GM18505 (cell line): Measurements from ENCODE around the gene MAPK6.

Source experiments
- ATAC-seq: cut with Tn5 transposase; IDR thresholded peaks from one replicate; pipeline ENCODE4 v1.9.1; 2021; ENCODE audit not compliant: unreplicated experiment
- POLR2A ChIP-seq: IDR thresholded peaks from 4 replicates; pipeline ENCODE4 v1.6.1; 2011; ENCODE audit warnings: borderline replicate concordance; ENCODE audit not compliant: insufficient read depth, insufficient read length; ENCODE audit errors: extremely low read depth

Gene MAPK6

DNA sequence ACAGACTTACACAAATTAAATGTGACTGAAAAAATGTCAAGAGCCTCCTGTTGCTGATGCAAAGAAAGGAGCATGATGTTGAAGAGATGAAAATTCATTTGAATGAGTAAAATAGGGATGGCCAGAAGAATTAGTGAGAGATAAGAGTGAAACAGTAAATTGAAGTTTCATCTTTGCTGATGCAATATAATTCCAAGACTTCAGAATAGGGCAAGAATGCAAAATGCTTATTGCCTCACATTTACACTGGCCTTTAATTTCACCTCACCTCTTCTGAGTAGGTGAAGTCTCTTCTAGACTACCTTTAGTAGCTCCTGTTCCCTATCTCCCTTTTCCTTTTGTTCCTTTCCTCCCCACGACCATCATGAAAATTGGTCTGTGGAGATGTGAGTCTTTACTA, 15.3 kb upstream of the MAPK6 start:
- no peak for ATAC-seq
- TF ChIP-seq POLR2A, result no peak

DNA sequence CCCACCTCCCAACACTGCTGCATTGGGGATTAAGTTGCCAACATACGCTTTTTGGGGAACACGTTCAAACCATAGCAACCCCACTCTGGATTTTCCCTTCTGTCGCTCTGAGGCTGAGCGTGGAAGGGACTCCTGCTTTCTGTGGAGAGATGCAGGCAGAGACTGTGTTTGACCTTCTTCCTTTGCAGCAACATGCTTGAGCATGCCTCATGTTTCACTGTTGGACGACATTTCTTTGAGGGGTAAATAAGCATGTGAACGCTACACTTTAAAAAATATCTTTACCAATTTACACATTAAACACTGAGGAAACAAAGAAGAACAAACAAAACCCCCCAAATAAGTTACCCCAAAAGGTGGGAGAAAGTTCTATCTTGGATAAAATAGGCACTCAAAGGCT, 14.2 kb upstream of the MAPK6 start:
- ATAC-seq, result no peak
- TF ChIP-seq POLR2A, result no peak

DNA sequence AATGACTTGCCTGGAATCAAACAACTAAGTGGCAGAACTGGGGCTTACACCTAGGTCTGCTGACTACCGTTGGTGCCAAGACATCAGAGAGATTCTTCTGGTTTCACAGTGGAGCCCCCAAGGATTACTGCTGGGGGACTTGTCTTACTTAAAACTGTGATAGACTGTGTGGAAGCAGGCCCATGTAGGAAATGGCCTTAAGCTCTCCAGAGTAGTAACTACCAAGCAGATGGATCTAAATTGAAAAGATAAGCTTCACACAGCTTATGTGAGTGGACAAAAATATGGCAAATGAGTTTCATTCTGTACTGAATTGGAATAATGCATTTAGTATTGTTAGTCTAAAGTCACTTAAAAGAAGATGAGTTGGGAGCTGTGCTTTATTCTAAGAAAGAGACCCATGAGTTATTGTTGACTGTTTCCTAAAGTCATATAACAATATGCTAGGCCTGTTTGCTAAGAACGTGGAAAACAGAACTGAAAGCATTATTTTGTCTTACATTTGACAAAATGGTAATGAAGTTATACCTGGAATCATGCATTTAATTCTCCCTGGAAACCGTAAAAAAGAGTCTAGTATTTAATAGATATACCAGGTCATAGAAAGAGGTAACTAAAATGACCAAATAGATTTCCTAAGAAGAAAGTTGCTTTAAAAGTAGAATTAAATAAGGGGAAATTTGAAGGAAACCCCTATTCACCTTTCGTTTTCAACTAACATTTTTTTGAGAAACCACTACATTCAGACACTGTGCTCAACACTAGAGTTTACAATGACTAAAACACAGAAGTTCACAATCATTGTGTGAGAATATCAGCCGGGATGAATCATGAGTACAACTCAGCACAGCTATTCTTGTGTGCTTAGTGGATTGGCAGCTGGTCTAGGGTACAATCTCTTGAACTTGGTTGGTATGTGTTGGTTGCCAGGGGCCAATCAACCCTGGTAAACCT, 13.0 kb upstream of the MAPK6 start:
- peak; percentile 70 for ATAC-seq
- peak; percentile 30 for TF ChIP-seq POLR2A

GRCh38 chr15:52006702-52007340, 12.2 kb upstream of the MAPK6 start:
- peak; percentile 23 for ATAC-seq
- peak; percentile 3 for TF ChIP-seq POLR2A

DNA sequence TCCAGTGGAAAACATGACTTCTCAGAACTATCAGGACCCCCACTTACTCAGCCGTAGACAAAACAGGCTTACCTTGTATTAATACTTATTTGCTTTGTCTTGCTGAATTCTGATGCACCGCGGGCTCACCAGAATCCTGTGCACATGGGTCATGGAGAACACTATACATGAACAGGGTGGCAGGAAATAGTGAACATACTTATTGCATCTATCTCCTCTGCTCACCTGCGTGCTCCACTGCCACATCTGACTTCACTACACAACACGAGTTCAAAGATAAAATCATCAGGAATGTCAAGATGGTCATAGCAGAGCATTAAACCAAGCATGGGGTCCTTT, 10.7 kb upstream of the MAPK6 start:
- TF ChIP-seq POLR2A, result no peak
- no peak for ATAC-seq

DNA sequence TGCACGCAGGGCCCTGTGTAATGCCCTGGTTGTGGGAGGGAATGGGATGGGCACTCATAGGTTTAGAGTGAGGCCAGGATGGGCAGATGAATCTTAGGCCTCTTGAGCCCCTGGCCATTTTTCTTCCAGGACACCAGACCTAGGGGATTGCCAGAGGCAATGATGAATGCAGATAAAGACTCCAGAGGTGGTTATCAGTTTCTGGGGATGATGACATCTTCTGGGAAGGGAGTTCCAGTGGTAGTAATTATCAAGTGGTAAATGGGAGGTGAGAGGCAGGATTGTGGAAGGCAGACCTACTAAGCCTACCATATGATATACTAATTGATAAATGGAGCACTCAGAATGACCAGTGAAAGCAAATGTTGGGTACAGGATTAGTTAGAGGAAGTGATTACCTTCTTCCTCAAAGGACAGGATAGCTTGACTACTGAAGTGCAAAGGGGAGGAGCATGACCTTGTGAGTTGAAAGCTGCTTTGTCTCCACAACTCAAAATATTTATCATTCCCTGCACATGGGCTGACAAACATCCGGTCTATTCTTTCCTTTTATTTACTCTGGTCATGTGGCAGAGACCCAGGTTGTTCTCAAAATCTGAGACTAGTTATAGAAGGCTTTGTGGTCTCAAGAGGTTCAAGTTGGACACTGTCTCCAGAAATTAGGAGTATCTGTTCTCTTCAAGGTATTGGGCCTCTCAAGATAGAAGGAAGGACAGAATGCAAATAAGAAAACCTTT, 10.2 kb upstream of the MAPK6 start:
- no peak for ATAC-seq
- TF ChIP-seq POLR2A, result no peak

GRCh38 chr15:52010633-52011595, 8.1 kb upstream of the MAPK6 start:
- no peak for ATAC-seq
- no peak for TF ChIP-seq POLR2A

GRCh38 chr15:52011711-52012144, 7.3 kb upstream of the MAPK6 start:
- no peak for ATAC-seq

GRCh38 chr15:52012210-52012609, 6.8 kb upstream of the MAPK6 start:
- ATAC-seq, result no peak
- TF ChIP-seq POLR2A, result no peak

More at GRCh38 chr15:52011711-52012144, 7.3 kb upstream of the MAPK6 start:
- TF ChIP-seq POLR2A, result no peak

- ATAC-seq, result peak; percentile 44
Measured at GRCh38 chr15:52013151-52013791, 5.7 kb upstream of the MAPK6 start.

DNA sequence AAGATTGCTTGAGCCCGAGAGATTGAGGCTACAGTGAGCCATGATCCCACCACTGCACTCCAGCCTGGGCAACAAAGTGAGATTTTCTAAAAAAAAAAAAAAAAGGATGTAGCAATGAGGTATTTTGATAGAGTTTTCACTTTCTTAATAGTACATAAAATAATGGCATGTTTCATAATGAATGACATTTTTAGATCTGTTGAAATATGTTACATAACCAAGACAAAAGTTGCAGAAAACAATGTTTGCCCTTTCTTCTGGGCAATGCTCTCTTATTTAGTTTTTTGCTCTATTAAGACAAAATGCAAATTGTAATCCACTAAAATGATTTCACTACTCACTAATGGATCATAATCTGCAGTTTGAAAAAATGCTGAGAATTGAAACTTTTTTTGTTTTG, 4.4 kb upstream of the MAPK6 start:
- no peak for TF ChIP-seq POLR2A
- ATAC-seq, result no peak

More at GRCh38 chr15:52013151-52013791, 5.7 kb upstream of the MAPK6 start:
- TF ChIP-seq POLR2A, result no peak

GRCh38 chr15:52016316-52016715, 2.7 kb upstream of the MAPK6 start:
- TF ChIP-seq POLR2A, result no peak
- no peak for ATAC-seq
